ENCODE results near the gene PLCH2. TPM values are rescaled to one million over a fixed set of nuclear protein-coding genes. Genes with fewer than 3 reads are reported as not detected.

PLCH2 gene
- total and polyA plus RNA-seq, 9 of the 15 experiments (the other 6 are each of a cell fraction or from before 2014, with no cell fraction given): 0.16 TPM; not detected in 8

DNA sequence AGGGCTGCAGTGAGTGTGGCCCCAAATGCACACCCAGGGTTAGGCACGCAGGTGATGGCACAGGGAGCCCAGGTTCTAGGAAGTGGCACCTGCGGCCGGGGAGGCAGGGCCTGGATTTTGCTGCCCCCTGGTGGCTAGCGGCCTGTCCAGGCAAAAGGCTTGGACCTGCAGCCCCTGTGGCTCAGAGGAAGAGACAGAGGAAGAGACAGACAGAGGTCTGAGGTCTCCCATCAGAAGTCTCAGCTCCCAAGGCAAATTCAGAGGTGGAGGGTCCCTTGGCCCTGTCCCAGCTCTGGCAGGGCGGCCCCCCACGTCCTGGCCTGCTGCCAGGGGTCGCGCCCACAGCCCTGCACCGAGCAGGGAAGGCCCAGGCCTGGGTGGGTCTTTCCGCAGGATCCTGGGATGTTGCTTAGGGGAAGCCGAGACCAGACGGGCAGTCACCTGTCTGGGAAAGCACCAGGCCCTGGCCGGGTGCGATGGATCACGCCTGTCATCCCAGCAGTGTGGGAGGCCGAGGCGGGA, 72.0 kb downstream of the PLCH2 start (continued):
- TF ChIP-seq ZKSCAN8 (CRISPR knock-in tag; IDR thresholded peaks at IDR 0.05) (no peak), RHOXF2B (CRISPR knock-in tag; conservative IDR thresholded peaks at IDR 0.05) (no peak), RB1 (IDR thresholded peaks at IDR 0.05; ENCODE audit: low read depth) (peak; percentile 53; the same call in 1 of the 2 replicates), ZNF507 (tag; conservative IDR thresholded peaks at IDR 0.05) (no peak), CHAMP1 (IDR thresholded peaks at IDR 0.05) (no peak), XRCC3 (IDR thresholded peaks at IDR 0.05) (no peak), NR2C1 (IDR thresholded peaks at IDR 0.05) (no peak), NR2C1 (tag; IDR thresholded peaks at IDR 0.05) (no peak), PTRF (tag; IDR thresholded peaks at IDR 0.05) (no peak), ARID2 (IDR thresholded peaks at IDR 0.05) (peak; percentile 87), ZNF274 (IDR thresholded peaks at IDR 0.05; ENCODE audit: borderline replicate concordance, low read depth, low read length) (no peak), RREB1 (CRISPR knock-in tag; IDR thresholded peaks at IDR 0.05) (peak; percentile 52; the same call in 1 of the 2 replicates), LCOR (CRISPR knock-in tag; IDR thresholded peaks at IDR 0.05) (0 out of 2 replicates have a peak, but pooled peaks have one; percentile 58), HNRNPUL1 (IDR thresholded peaks at IDR 0.05; ENCODE audit: low read length) (no peak), ARID3A (IDR thresholded peaks at IDR 0.05; ENCODE audit: borderline replicate concordance, low read depth, low read length) (no peak), CTBP1 (IDR thresholded peaks at IDR 0.05; ENCODE audit: borderline replicate concordance) (peak; percentile 65; the same call in 1 of the 2 replicates)
- TF ChIP-seq, protein P1, sequence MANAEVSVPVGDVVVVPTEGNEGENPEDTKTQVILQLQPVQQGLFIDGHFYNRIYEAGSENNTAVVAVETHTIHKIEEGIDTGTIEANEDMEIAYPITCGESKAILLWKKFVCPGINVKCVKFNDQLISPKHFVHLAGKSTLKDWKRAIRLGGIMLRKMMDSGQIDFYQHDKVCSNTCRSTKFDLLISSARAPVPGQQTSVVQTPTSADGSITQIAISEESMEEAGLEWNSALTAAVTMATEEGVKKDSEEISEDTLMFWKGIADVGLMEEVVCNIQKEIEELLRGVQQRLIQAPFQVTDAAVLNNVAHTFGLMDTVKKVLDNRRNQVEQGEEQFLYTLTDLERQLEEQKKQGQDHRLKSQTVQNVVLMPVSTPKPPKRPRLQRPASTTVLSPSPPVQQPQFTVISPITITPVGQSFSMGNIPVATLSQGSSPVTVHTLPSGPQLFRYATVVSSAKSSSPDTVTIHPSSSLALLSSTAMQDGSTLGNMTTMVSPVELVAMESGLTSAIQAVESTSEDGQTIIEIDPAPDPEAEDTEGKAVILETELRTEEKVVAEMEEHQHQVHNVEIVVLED (CRISPR knock-in tag; IDR thresholded peaks at IDR 0.05): no peak
